Peyer's patch (tissue), 4 donors: ENCODE data around the gene CDC14A.
A peak's percentile ranks its signal among the peaks of the same experiment; 100 is the strongest.

Experiments
- CTCF ChIP-seq, 6 experiments: fragments of 450-650 bp in 4 of 6; fragments of 200-600 bp in 2 of 6; sonication (generic) in 1 of 6; IDR thresholded peaks; one replicate each; pipeline ENCODE4 v1.5.1; 2017 to 2019; ENCODE audit warnings: antibody characterized with exemption in 6 of 6, mild to moderate bottlenecking in 3 of 6, moderate library complexity in 1 of 6
- POLR2A ChIP-seq, 2 donors: fragments of 450-650 bp; IDR thresholded peaks; one replicate each; pipeline ENCODE4 v1.5.1; 2017; ENCODE audit warnings: antibody characterized with exemption in 2 of 2, mild to moderate bottlenecking in 2 of 2, moderate library complexity in 2 of 2

GRCh38 chr1:100538913-100539835, 186.9 kb downstream of the CDC14A start:
- TF ChIP-seq POLR2A (IDR thresholded peaks at IDR 0.05): no peak
- TF ChIP-seq CTCF (IDR thresholded peaks at IDR 0.05): peak in 1 of 6 experiments; percentile 6
